ENCODE measurements around the gene PPARG.

DNA sequence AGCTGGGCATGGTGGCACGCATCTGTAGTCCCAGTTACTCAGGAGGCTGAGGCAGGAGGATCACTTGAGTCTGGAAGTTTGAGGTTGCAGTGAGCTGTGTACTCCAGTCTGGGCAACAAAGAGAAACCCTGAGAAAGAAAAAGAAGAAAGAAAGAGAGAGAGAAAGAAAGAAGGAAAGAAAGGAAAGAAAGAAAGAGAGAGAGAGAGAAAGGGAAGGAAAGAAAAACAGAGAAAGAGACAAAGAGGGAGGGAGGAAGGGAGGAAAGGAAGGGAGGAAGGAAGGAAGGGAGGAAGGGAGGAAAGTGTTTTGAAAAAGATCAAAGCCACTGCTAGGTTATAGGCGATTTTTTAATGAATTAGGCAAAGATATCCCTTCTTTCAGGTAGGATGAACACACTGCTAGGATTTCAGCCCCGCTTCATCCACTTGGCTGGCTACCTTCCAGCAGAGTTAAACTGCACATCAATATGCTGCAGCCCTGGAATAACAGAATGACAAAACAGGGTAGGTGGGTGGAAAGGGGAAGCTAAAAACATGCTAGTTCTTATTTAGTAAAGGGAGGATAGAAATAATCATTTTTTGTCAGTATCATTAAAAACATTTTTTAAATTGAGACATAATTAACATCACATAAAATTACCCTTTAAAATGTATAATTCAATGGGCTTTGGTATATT, 12.8 kb upstream of the PPARG start:
- TF ChIP-seq, protein P1, sequence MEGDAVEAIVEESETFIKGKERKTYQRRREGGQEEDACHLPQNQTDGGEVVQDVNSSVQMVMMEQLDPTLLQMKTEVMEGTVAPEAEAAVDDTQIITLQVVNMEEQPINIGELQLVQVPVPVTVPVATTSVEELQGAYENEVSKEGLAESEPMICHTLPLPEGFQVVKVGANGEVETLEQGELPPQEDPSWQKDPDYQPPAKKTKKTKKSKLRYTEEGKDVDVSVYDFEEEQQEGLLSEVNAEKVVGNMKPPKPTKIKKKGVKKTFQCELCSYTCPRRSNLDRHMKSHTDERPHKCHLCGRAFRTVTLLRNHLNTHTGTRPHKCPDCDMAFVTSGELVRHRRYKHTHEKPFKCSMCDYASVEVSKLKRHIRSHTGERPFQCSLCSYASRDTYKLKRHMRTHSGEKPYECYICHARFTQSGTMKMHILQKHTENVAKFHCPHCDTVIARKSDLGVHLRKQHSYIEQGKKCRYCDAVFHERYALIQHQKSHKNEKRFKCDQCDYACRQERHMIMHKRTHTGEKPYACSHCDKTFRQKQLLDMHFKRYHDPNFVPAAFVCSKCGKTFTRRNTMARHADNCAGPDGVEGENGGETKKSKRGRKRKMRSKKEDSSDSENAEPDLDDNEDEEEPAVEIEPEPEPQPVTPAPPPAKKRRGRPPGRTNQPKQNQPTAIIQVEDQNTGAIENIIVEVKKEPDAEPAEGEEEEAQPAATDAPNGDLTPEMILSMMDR (IDR thresholded peaks at IDR 0.05; ENCODE audit: extremely low read depth in 1 of 2, insufficient read depth in 1 of 2, low read depth in 1 of 2, low read length in 2 of 2) = no peak
- TF ChIP-seq POLR2A (IDR thresholded peaks at IDR 0.05; ENCODE audit: low read depth, low read length) (no peak), POLR2AphosphoS5 (IDR thresholded peaks at IDR 0.05; ENCODE audit: insufficient read depth, low read depth, low read length) (no peak)
- TF ChIP-seq, protein P2, sequence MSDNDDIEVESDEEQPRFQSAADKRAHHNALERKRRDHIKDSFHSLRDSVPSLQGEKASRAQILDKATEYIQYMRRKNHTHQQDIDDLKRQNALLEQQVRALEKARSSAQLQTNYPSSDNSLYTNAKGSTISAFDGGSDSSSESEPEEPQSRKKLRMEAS (IDR thresholded peaks at IDR 0.05; ENCODE audit: insufficient read depth, insufficient read length) = no peak

All from endothelial cell of umbilical vein (primary cell).